Naive B cell (primary cell): ENCODE measurements around the gene MTG2. TPM values are rescaled to one million over a fixed set of nuclear protein-coding genes. Genes with fewer than 3 reads are reported as not detected.

Source experiments
- ATAC-seq, 2 donors: fragments of 150-1000 bp; cut with Tn5 transposase; 2 replicates each; pipeline ENCODE4 v1.10.0; 2021; ENCODE audit warnings: low read depth in 2 of 2, mild to moderate bottlenecking in 2 of 2, moderate library complexity in 2 of 2
- DNase-seq: peaks from one replicate; pipeline ENCODE4 v3.0.0; 2022
- H3K27ac Mint-ChIP-seq, 6 donors: one replicate each; pipeline ENCODE4 v1.8.0; 2020 to 2022; ENCODE audit warnings: mild to moderate bottlenecking in 6 of 6, mixed read lengths in 6 of 6, moderate library complexity in 5 of 6, inconsistent platforms in 2 of 6
- H3K27me3 Mint-ChIP-seq, 3 donors: one replicate each; pipeline ENCODE4 v1.8.0; 2021 to 2022; ENCODE audit warnings: mixed read lengths in 3 of 3, mild to moderate bottlenecking in 1 of 3
- H3K36me3 Mint-ChIP-seq, 2 donors: one replicate each; pipeline ENCODE4 v1.8.0; 2020 to 2022; ENCODE audit warnings: mixed read lengths in 2 of 2, inconsistent platforms in 1 of 2, mild to moderate bottlenecking in 1 of 2
- H3K4me1 Mint-ChIP-seq, 3 donors: one replicate each; pipeline ENCODE4 v1.8.0; 2020 to 2022; ENCODE audit warnings: mixed read lengths in 3 of 3, inconsistent platforms in 1 of 3, mild to moderate bottlenecking in 1 of 3, moderate library complexity in 1 of 3
- H3K4me3 Mint-ChIP-seq, 8 donors: one replicate each; pipeline ENCODE4 v1.8.0; 2020 to 2022; ENCODE audit warnings: mild to moderate bottlenecking in 8 of 8, mixed read lengths in 8 of 8, moderate library complexity in 8 of 8, inconsistent platforms in 2 of 8
- H3K9me3 Mint-ChIP-seq, 7 donors: one replicate each; pipeline ENCODE4 v1.8.0; 2020 to 2022; ENCODE audit warnings: mixed read lengths in 7 of 7, mild to moderate bottlenecking in 5 of 7, inconsistent platforms in 2 of 7, moderate library complexity in 1 of 7
- polyA plus RNA-seq, 6 donors: library from polyadenylated mRNA; unstranded; fragments of 300-500 nt; fragmentation: Illumina TruSeq; gene quantifications; one replicate each; pipeline ENCODE4 v1.2.3, GENCODE V29; 2021; ENCODE audit warnings: low read depth in 6 of 6

MTG2 gene
- polyA plus RNA-seq, 6 donors from 2014 or later: 12.7 to 19.1 (median 16.3) TPM

- Mint-ChIP-seq H3K36me3 (peaks cover 4 to 8% of the 10 kb centered on the region in 2 donors), H3K9me3 (no peaks in the 10 kb centered on the region), H3K27me3 (no peaks in the 10 kb centered on the region), H3K4me3 (peak overlapping the region in 7 of 8 donors; percentile 64 to 88 (median 78)), H3K4me1 (peaks cover 18 to 32% (median 26%) of the 10 kb centered on the region in 3 donors), H3K27ac (peak overlapping the region in 5 of 6 donors; percentile 55 to 82 (median 77))
- DNase-seq (peak; percentile 24), ATAC-seq (peak; percentile 95 to 96)
Measured at GRCh38 chr20:62201173-62202082, 18.6 kb downstream of the MTG2 start.

GRCh38 chr20:62202083-62202395 is 19.2 kb downstream of the MTG2 start:
- no peak for DNase-seq
- Mint-ChIP-seq H3K9me3 (no peaks in the 10 kb centered on the region), H3K36me3 (peaks cover 4 to 8% of the 10 kb centered on the region in 2 donors), H3K4me1 (peaks cover 18 to 32% (median 26%) of the 10 kb centered on the region in 3 donors), H3K27ac (peak overlapping the region in 1 of 6 donors; percentile 72), H3K4me3 (peak overlapping the region in 5 of 8 donors; percentile 20 to 79 (median 69)), H3K27me3 (no peaks in the 10 kb centered on the region)
- ATAC-seq: no peak

- Mint-ChIP-seq H3K9me3 (no peaks in the 10 kb centered on the region), H3K36me3 (peaks cover 4 to 8% of the 10 kb centered on the region in 2 donors), H3K4me3 (no peak overlapping the region), H3K27ac (peak overlapping the region in 3 of 6 donors; percentile 16 to 87 (median 72)), H3K27me3 (no peaks in the 10 kb centered on the region), H3K4me1 (peaks cover 18 to 32% (median 26%) of the 10 kb centered on the region in 3 donors)
- ATAC-seq: no peak
- no peak for DNase-seq
Measured at GRCh38 chr20:62202676-62203377, 20.0 kb downstream of the MTG2 start.

GRCh38 chr20:62203378-62204030 is 20.7 kb downstream of the MTG2 start:
- ATAC-seq (no peak), DNase-seq (no peak)
- no peaks in the 10 kb centered on the region for H3K27me3 Mint-ChIP-seq
- H3K9me3 Mint-ChIP-seq: no peaks in the 10 kb centered on the region
- H3K4me3 Mint-ChIP-seq: no peak overlapping the region
- peaks cover 4 to 8% of the 10 kb centered on the region in 2 donors for H3K36me3 Mint-ChIP-seq
- peaks cover 18 to 32% (median 26%) of the 10 kb centered on the region in 3 donors for H3K4me1 Mint-ChIP-seq
- H3K27ac Mint-ChIP-seq: peak overlapping the region in 1 of 6 donors; percentile 76

- ATAC-seq (no peak), DNase-seq (no peak)
- Mint-ChIP-seq H3K9me3 (no peaks in the 10 kb centered on the region), H3K27me3 (peaks cover 0 to 9% (median 0%) of the 10 kb centered on the region in 3 donors), H3K27ac (peak overlapping the region in 1 of 6 donors; percentile 27), H3K4me1 (peaks cover 18 to 26% (median 26%) of the 10 kb centered on the region in 3 donors), H3K4me3 (no peak overlapping the region), H3K36me3 (no peaks in the 10 kb centered on the region)
Measured at GRCh38 chr20:62205618-62206387, 23.0 kb downstream of the MTG2 start.

- Mint-ChIP-seq H3K4me1 (peaks cover 15 to 21% (median 20%) of the 10 kb centered on the region in 3 donors), H3K27me3 (peaks cover 0 to 14% (median 0%) of the 10 kb centered on the region in 3 donors), H3K4me3 (no peak overlapping the region), H3K27ac (no peak overlapping the region), H3K36me3 (no peaks in the 10 kb centered on the region), H3K9me3 (no peaks in the 10 kb centered on the region)
- DNase-seq (no peak), ATAC-seq (no peak)
Measured at GRCh38 chr20:62206388-62206775, 23.6 kb downstream of the MTG2 start.

- Mint-ChIP-seq H3K4me3 (no peak overlapping the region), H3K27me3 (peaks cover 0 to 24% (median 0%) of the 10 kb centered on the region in 3 donors), H3K4me1 (peaks cover 5 to 6% (median 5%) of the 10 kb centered on the region in 3 donors), H3K9me3 (no peaks in the 10 kb centered on the region), H3K36me3 (no peaks in the 10 kb centered on the region), H3K27ac (no peak overlapping the region)
- DNase-seq (no peak), ATAC-seq (no peak)
Measured at GRCh38 chr20:62208061-62208794, 25.4 kb downstream of the MTG2 start.

GRCh38 chr20:62208795-62209755 is 26.2 kb downstream of the MTG2 start:
- DNase-seq: no peak
- Mint-ChIP-seq H3K27ac (no peak overlapping the region), H3K9me3 (no peaks in the 10 kb centered on the region), H3K36me3 (no peaks in the 10 kb centered on the region), H3K4me1 (no peaks in the 10 kb centered on the region), H3K4me3 (peak overlapping the region in 1 of 8 donors; percentile 57), H3K27me3 (peaks cover 0 to 29% (median 0%) of the 10 kb centered on the region in 3 donors)
- no peak for ATAC-seq

GRCh38 chr20:62209850-62210495 is 27.1 kb downstream of the MTG2 start:
- H3K27me3 Mint-ChIP-seq: peaks cover 0 to 36% (median 6%) of the 10 kb centered on the region in 3 donors
- ATAC-seq (no peak), DNase-seq (no peak)
- H3K36me3 Mint-ChIP-seq: no peaks in the 10 kb centered on the region
- no peaks in the 10 kb centered on the region for H3K4me1 Mint-ChIP-seq
- no peak overlapping the region for H3K27ac Mint-ChIP-seq
- no peak overlapping the region for H3K4me3 Mint-ChIP-seq
- no peaks in the 10 kb centered on the region for H3K9me3 Mint-ChIP-seq

- Mint-ChIP-seq H3K36me3 (no peaks in the 10 kb centered on the region), H3K27ac (no peak overlapping the region), H3K27me3 (peaks cover 0 to 41% (median 12%) of the 10 kb centered on the region in 3 donors), H3K4me1 (no peaks in the 10 kb centered on the region), H3K9me3 (no peaks in the 10 kb centered on the region), H3K4me3 (no peak overlapping the region)
- DNase-seq (no peak), ATAC-seq (no peak)
Measured at GRCh38 chr20:62210496-62210855, 27.6 kb downstream of the MTG2 start.

GRCh38 chr20:62211216-62211615 is 28.4 kb downstream of the MTG2 start:
- no peak overlapping the region for H3K27ac Mint-ChIP-seq
- H3K4me3 Mint-ChIP-seq: no peak overlapping the region
- no peaks in the 10 kb centered on the region for H3K4me1 Mint-ChIP-seq
- no peaks in the 10 kb centered on the region for H3K9me3 Mint-ChIP-seq
- peaks cover 0 to 47% (median 16%) of the 10 kb centered on the region in 3 donors for H3K27me3 Mint-ChIP-seq
- no peaks in the 10 kb centered on the region for H3K36me3 Mint-ChIP-seq
- DNase-seq (no peak), ATAC-seq (no peak)
